Osteocyte (in vitro differentiated cells): Measurements from ENCODE around the gene CD3E. TPM values are rescaled to one million over a fixed set of nuclear protein-coding genes. Genes with fewer than 3 reads are reported as not detected.

Experiments
- DNase-seq: peaks from one replicate; pipeline ENCODE4 v3.0.0; 2021; ENCODE audit warnings: mixed read lengths; ENCODE audit not compliant: unreplicated experiment; ENCODE audit errors: extremely low spot score
- H3K27ac Mint-ChIP-seq: one replicate; pipeline ENCODE4 v1.8.0; 2021; ENCODE audit warnings: mild to moderate bottlenecking, mixed read lengths; ENCODE audit not compliant: unreplicated experiment
- H3K27me3 Mint-ChIP-seq: one replicate; pipeline ENCODE4 v1.8.0; 2021; ENCODE audit warnings: mixed read lengths; ENCODE audit not compliant: unreplicated experiment
- H3K36me3 Mint-ChIP-seq: one replicate; pipeline ENCODE4 v1.8.0; 2021; ENCODE audit warnings: mixed read lengths; ENCODE audit not compliant: unreplicated experiment
- H3K4me1 Mint-ChIP-seq: one replicate; pipeline ENCODE4 v1.8.0; 2021; ENCODE audit warnings: mixed read lengths; ENCODE audit not compliant: unreplicated experiment
- H3K4me3 Mint-ChIP-seq: one replicate; pipeline ENCODE4 v1.8.0; 2021; ENCODE audit warnings: mild to moderate bottlenecking, moderate library complexity, mixed read lengths; ENCODE audit not compliant: unreplicated experiment
- H3K9me3 Mint-ChIP-seq: one replicate; pipeline ENCODE4 v1.8.0; 2021; ENCODE audit warnings: mixed read lengths; ENCODE audit not compliant: unreplicated experiment
- total RNA-seq: library from RNA; stranded (reverse); gene quantifications from 2 replicates; pipeline ENCODE4 v1.2.1, GENCODE V29; 2021
- TF ChIP-seq, protein P1 (sequence below): fragments of 200-600 bp; sonication (generic); IDR thresholded peaks from 2 replicates; pipeline ENCODE4 v1.5.0; 2021; ENCODE audit warnings: antibody characterized with exemption, mild to moderate bottlenecking, moderate library complexity

The CD3E gene
- total RNA-seq, 1 donor from 2014 or later, result not detected

GRCh38 chr11:118338637-118339061 is 34.1 kb downstream of the CD3E start:
- Mint-ChIP-seq H3K27ac (no peak overlapping the region), H3K4me3 (no peak overlapping the region), H3K36me3 (no peaks in the 10 kb centered on the region), H3K9me3 (no peaks in the 10 kb centered on the region), H3K4me1 (no peaks in the 10 kb centered on the region), H3K27me3 (peaks cover 32% of the 10 kb centered on the region)
- no peak for DNase-seq
- TF ChIP-seq, protein P1, sequence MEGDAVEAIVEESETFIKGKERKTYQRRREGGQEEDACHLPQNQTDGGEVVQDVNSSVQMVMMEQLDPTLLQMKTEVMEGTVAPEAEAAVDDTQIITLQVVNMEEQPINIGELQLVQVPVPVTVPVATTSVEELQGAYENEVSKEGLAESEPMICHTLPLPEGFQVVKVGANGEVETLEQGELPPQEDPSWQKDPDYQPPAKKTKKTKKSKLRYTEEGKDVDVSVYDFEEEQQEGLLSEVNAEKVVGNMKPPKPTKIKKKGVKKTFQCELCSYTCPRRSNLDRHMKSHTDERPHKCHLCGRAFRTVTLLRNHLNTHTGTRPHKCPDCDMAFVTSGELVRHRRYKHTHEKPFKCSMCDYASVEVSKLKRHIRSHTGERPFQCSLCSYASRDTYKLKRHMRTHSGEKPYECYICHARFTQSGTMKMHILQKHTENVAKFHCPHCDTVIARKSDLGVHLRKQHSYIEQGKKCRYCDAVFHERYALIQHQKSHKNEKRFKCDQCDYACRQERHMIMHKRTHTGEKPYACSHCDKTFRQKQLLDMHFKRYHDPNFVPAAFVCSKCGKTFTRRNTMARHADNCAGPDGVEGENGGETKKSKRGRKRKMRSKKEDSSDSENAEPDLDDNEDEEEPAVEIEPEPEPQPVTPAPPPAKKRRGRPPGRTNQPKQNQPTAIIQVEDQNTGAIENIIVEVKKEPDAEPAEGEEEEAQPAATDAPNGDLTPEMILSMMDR, result no peak

DNA sequence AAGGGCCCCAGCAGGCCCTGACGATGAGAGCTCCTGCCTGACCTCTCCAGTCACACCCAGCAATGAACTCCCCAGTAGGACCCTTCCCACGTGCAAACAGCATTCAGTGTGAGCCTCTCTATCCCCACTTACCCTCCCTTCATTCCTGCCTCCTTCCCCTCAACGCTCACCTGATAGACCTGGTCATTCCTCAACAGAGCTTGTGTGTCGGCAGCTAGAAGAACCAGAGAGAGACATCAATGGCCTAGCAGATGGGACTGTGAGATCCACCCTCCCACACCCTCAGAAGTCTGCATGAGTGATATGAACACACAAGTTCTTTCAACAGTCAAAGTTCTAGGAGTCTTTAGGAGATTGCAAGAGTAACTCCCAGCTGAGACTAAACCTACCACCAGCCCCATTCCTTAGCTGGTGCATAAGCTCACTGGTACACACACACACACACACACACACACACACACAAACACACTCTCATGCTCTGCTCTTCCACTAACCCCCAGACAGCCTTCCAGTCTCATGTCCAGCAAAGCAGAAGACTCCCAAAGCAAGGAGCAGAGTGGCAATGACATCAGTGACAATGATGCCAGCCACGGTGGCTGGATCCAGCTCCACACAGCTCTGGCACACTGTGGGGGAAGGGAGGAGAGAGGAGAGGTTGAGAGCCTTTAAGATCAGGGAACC is 34.9 kb downstream of the CD3E start:
- DNase-seq, result peak; percentile 44
- Mint-ChIP-seq H3K27me3 (peaks cover 32% of the 10 kb centered on the region), H3K36me3 (no peaks in the 10 kb centered on the region), H3K27ac (no peak overlapping the region), H3K4me1 (no peaks in the 10 kb centered on the region), H3K4me3 (no peak overlapping the region), H3K9me3 (no peaks in the 10 kb centered on the region)
- TF ChIP-seq, protein P1, result no peak

DNA sequence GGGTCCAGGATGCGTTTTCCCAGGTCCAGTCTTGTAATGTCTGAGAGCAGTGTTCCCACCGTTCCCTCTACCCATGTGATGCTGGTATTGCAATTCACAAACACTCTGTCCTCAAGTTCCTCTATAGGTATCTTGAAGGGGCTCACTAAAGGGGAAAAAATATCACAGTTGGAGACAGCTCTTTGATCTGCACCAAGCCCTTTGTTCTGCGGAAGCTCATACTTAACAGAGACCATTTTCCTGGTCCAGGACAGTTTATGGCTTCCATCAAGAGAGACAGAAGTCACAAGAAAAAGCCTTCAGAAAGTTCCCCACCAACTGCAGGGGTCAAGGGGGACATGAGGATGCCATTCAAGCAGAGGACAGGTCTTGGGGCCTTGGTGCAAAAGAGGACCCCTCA is 35.9 kb downstream of the CD3E start:
- H3K4me3 Mint-ChIP-seq, result no peak overlapping the region
- TF ChIP-seq, protein P1, result no peak
- DNase-seq, result no peak
- H3K27me3 Mint-ChIP-seq, result peaks cover 37% of the 10 kb centered on the region
- no peaks in the 10 kb centered on the region for H3K9me3 Mint-ChIP-seq
- no peaks in the 10 kb centered on the region for H3K4me1 Mint-ChIP-seq
- no peaks in the 10 kb centered on the region for H3K36me3 Mint-ChIP-seq
- no peak overlapping the region for H3K27ac Mint-ChIP-seq

DNA sequence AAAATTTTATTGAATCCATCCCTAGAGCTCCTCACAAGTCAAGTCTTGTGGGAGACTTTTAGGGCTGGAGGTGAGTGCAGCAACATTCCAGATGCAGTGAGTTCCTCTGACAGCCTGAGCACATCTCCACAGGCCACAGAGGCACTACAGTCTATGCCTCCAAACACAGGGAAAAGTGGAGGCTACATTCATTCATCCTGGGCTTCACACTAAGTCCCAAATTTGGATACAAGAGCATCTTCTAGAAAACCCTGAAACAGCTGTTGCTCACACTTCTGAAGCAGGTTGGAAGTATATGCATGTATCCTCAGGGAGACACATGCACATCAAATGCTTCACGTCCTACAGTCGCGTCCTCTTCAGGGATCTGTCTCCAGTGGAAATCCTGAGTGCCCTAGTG is 36.7 kb downstream of the CD3E start:
- Mint-ChIP-seq H3K4me3 (no peak overlapping the region), H3K27me3 (peaks cover 43% of the 10 kb centered on the region), H3K27ac (no peak overlapping the region), H3K9me3 (no peaks in the 10 kb centered on the region), H3K36me3 (no peaks in the 10 kb centered on the region), H3K4me1 (no peaks in the 10 kb centered on the region)
- TF ChIP-seq, protein P1, result no peak
- no peak for DNase-seq

DNA sequence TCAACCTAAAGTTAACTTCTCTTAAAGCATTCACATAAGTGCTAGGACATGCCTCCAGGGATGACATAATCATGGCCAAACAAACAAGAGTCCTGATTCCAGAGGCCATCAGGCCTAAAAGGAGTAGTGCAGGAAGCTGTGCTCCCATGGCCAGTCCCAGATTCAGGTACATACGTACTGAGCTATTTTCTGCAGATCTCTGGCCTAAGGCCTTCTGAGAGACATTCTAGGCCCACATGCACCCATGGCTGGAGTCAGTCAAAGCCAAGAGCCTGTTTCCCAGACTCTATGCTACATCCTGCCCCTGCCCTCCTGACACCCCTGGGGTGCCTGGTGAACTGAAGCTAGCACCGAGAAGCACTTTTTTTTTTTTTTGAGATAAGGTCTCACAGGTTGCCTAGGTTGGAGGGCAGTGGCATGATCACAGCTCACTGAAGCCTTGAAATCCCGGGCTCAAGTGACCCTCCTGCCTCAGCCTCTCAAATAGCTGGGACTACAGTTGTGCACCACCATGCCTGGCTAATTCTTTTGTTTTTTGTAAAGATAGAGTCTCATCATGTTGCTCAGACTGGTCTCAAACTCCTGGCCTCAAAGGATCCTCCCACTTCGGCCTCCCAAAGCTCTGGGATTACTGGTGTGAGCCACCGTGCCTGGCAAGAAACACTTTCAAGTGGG is 37.4 kb downstream of the CD3E start:
- H3K27ac Mint-ChIP-seq, result no peak overlapping the region
- H3K4me3 Mint-ChIP-seq, result no peak overlapping the region
- H3K9me3 Mint-ChIP-seq, result no peaks in the 10 kb centered on the region
- H3K4me1 Mint-ChIP-seq, result no peaks in the 10 kb centered on the region
- H3K27me3 Mint-ChIP-seq, result peaks cover 46% of the 10 kb centered on the region
- no peak for DNase-seq
- TF ChIP-seq, protein P1, result no peak
- no peaks in the 10 kb centered on the region for H3K36me3 Mint-ChIP-seq
